ENCODE measurements around the gene METTL25B.

- no peak for TF ChIP-seq POLR2A (IDR thresholded peaks at IDR 0.05; ENCODE audit: low read length)
- no peak for TF ChIP-seq GATA1 (IDR thresholded peaks at IDR 0.05; ENCODE audit: low read depth, low read length)
Observed at GRCh38 chr1:156707417-156708217, 20.7 kb upstream of the METTL25B start.

Measured in erythroblast (primary cell).